Measurements from ENCODE around the gene DOCK8.

DOCK8 gene

DNA sequence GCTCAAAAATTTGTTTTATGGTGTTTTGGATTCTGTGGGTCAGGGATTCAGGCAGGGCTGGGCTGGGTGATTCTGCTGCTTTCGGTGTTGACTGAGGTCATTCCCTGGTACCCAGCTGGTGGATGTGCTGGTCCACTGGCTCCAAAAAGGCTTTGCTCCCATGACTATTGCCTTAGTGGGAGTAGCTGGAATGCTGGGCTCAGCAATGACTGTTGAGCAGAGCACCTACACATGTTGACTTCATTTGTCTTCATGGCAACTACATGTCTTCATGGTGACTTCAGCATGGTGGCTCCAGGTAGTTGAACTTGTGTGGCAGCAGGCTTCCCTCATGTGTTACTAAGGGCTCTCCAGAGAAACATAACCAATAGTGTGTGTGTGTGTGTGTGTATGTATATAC is 297.2 kb downstream of the DOCK8 start:
- DNase-seq = no peak

DNA sequence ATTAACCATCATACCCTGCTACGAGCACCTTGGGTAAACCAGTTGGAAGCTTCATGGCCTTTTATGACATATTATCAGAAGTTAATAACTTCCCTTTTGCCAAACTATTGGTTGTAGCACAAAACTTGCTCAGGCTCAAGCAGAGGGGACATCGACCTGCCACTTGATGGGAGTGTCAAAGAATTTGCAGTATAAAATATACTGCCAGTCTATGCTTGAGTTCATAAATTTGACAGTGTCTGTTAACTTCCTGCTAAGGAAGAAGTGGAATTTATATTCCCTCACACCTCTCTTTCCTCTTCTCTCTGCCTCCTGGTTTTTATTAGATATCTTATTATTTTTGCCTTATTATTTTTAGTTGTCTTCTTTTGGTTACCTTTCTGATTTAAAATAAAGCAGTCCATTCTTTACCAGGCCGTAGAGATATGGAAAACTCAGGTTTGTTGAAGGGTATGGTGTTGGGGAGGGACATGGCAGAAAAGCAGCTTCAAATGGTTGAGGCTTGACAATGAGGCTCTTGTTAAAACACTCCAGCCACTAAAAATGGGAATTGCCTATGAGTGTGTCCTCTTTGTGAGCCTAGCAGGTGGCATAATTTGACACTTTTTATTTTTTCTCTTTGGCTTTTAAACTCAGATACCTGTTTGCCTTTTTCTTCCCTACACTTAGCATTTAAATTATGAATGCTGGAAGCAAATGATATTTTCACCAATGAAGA is 298.0 kb downstream of the DOCK8 start:
- DNase-seq = no peak

Data from activated CD4-positive, alpha-beta T cell treated with anti-CD3 and anti-CD28 coated beads, Interleukin-2, amount 50 U/mL, for 48 hours (primary cell).